ENCODE measurements around the gene MEDAG.

The MEDAG gene

DNA sequence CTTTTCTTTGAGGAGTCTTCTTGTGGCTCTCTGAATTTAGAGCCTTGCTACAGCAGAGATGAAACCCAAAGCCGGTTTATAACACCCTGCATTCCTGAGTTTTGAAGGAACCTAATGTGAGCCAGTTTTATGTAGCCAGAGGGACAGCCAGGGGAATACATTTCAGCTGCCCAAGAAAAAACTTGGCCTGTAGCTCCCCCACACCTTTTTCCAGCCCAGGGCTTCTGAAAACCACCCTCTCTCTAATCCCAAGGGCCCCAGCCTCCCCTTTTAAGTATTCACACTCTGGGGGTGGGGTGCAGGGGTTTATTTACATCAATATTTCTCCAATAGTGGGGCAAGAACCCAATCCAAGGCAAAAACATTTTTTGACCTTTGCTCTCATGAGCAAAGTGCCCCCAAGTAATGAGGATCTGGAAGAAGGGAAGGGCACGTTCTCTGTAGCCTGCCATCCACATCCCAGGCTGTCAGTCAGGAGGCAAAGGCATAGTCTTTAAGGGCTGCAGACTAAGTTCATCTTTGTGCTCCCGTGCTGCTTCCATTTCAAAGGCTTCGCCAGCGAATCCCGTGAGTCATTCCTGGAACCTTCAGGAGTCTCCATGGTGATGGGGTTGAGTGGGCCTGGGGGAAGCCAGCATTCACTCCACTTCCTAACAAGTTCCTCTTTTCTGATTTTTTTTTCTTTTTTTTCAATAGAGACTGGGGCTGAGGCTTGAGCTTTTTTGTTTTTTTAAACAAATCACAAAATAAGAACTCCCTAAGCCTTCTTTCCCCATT is 33.2 kb upstream of the MEDAG start:
- DNase-seq (ENCODE audit: low read depth in 2 of 2, low spot score in 1 of 2): no peak

DNA sequence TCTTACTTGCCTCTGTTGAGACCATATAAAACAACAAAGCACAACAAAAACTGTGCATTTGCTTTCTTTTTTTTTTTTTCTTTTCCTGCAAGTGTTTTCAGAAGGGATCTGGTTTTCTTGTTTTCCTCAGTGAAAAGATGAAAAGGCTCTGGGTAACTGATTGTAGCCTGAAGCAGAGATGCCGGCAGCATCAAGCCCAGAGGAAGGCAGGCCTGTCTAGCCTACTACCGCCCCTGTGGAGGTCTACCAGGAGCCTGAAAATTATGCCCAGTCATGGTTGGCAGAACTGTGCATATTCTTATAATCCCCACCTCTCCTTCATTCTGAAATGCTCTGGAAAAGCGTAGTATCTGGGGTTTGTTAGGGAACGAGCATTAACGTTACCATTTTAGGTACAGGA is 32.6 kb upstream of the MEDAG start:
- no peak for DNase-seq (ENCODE audit: low read depth in 2 of 2, low spot score in 1 of 2)

DNA sequence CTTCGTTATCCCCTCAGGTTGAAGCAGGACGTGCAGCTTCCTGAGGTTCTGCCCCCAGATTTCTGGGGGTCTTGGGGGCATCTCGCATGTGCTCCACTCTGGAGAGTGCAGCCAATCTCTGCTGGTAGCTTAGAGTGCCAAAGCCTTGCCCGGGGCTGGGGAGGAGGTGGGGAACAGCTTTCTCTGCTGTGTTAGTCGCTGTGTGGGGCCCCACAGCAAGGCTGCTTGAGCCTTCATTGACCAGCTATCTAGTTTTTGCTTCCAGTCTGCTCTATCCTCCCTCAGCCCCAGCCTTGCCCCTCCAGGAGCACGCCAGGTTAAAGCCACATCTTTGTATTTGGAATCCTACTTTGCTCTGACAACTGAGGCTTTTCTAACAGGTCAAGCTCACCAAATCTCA is 32.0 kb upstream of the MEDAG start:
- DNase-seq (ENCODE audit: low read depth in 2 of 2, low spot score in 1 of 2): no peak

DNA sequence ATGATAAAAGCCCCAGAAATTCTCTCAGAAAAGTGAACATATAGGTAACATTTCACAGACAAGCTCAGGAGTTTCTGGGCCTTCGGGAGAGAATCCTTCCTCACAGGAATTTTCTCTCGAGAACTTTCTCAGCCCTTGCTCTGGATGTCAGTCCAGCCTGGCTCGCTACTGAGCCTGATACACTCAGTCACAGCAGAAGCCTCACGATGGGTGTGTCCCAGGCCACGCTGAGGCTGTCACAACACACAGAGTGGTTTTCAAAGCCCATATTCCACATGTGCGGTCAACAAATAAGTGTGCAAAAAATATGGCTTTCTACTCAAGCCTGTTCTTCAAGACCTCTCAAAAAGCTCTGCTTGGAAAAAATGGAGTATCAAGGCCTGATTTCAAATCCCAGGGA is 31.5 kb upstream of the MEDAG start:
- no peak for DNase-seq (ENCODE audit: low read depth in 2 of 2, low spot score in 1 of 2)

DNA sequence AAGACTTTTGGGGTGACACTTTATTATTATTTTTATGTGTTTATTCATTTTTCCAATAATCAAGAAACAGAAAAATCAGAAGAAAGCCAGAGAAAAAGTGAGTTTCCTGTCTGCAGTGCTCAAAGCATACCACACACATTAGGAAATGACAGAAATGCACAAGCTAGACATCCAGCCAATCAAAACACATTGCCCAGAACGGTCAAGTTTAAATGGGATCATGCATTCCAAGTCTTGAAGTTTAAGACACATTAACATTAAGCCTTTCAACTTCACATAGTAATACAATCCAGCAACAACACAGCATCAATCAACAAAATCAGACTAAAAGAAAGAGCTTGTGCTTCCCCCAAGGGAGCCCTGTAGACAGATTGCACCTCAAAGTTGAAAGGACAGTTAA is 28.7 kb upstream of the MEDAG start:
- no peak for DNase-seq (ENCODE audit: low read depth in 2 of 2, low spot score in 1 of 2)

DNA sequence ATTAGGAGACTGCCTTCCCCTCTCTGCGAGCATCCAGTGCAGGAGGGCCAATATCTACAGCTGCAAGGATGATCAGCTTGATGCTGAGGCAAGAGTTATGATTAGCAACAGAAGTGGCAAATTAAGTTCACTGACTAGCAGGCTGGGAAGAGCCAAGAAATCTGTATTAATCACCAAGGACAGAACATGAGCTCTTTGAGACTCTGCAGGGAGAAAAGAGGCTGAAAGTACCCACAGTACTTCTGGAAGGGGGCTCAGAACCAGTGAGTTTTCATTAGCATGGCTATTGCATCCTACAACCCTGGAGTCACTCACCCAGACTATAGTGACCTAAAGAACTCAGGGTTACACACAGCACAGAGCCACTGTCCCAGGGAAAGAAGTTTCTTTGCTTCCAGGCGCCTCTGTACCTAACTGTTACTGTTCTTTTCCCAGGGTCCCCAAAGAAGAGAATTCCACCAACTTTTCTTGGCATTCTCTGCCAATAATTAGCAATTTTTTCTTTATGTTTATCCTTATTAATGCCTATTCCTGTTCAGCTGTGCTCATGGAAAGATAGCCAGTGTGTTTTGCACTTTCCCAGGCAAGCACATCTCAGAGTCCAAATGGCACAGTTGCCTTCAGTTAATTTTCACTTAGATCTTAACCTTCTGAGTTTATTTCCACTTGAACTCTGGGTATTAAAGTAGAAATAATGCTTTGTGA is 25.8 kb upstream of the MEDAG start:
- no peak for DNase-seq (ENCODE audit: low read depth in 2 of 2, low spot score in 1 of 2)

DNA sequence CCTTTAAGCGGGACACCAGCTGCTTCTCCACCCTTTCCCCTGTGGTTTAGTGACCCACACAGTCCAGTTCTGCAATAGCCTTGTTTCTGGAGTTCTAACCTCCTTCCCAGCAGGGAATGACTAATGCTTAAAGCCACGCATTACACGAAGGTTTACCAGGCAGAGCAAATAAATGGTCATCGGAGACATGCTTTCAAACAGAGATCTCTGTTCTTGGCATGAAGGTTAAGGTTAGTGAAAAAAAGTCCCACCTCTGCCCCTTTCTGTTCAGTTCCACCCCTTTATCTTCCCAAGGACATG is 25.3 kb upstream of the MEDAG start:
- DNase-seq (ENCODE audit: low read depth in 2 of 2, low spot score in 1 of 2): no peak

DNA sequence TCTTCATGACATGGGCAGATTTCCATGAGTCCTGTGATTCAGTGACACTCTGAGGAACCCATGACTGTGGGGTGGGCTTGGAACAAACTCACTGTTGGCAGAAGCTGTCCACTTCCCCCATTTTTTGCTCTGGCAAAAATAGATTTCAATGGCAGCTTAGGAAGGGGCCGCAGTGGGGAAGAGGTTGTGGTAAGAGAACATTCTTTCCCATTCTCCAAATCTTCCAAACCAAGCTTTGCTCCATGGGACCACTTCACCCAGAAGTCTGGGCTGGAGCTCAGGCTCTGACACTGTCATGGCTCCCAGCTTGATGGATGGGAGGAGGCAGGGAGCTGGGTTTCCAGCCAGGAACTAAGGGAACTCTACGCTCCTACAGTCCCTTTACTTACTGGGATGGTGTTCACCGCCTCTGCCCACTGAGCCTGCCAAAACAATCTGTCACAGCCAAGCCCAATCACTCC is 24.9 kb upstream of the MEDAG start:
- no peak for DNase-seq (ENCODE audit: low read depth in 2 of 2, low spot score in 1 of 2)

DNA sequence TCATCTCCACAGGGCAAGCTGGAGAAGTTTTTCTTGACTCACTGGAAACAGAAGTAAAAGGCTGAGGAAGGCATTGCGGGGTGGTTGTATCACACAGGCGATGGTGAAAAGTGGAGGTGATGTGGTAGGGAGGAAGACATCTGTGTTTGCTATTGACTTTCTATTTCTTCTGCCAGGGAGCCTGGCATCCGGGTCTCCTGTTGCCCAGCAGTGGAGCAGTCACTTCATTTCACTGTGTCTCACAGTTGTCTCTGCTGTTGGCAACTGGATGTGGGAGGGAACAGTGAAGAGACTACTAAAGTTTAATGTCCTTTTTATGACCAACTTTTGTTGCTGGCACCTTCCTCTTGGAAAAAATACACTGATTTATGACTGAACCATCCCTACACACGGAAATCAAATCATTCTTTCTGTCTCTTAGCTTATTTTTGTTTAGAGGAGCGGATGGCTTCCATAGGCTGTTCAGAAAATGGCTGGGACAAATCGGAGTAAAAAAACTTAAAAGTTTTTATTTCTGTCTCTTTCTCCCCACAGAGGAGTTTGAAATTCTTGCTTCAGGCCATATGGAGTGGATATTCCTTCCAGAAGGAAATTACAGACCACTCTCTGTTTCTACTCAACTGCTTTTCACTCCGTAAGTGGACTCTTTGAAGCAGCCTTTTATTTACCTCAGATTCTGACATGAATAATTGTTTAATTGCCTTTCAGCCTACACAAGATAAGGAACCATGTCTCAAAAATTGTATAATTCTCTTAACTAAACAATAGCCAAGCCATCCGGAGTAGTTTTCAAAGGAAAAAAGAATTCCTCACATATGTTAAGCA is 23.8 kb upstream of the MEDAG start:
- DNase-seq (ENCODE audit: low read depth in 2 of 2, low spot score in 1 of 2): no peak

DNA sequence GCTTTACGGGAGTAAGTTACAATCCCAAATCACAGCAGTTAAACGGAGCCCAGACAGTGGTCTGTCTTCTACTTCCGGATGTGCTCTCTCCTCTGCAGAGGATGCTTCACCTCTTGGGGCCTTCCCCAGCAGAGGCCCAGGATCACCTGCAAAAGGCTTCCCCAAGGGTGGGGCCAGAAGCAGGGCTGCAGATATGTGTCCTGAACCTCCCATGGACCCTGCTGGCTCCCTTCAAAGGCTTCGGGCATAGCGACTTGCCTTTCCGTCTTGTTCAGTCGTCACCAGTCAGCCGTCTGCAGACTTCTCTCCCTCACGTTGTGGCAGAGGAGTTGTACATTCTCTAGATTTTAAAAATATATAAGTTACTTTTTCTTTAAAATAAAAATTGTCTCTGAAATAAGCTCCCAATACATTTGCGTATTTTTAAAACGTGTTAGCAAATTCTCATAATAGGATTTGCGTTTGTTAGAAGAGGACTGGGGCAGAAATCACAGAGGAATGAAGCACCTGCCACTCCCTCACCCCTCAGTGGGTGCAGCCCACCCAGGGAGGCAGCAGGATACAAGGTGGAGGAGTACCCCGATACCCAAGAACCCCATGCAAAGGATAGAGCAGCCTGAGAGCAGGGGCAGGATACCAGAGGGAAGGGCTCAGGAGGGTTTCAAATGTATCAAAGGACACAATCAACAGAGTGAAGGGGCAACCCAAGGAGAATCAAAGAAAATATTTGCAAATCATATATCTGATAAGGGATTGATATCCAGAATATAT is 22.9 kb upstream of the MEDAG start:
- DNase-seq (ENCODE audit: low read depth in 2 of 2, low spot score in 1 of 2): no peak

DNA sequence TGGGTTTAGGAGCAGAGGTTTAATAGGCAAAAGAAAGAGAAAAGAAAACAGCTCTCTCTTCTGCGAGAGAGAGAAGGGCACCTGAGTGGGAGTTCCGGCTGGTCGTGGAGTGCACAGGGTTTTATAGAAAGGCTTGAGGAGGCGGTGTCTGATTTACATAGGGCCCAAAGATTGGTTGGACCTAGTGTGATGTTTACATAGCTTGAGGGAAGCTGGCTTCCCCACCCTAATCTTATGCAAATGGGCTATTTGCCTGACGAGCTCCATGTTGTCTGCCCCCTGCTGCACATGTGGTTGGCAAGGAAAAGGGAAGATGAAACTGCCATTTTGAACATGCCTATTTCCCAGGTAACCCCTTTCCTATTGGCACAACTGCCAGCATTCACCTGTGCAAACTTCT is 21.5 kb upstream of the MEDAG start:
- DNase-seq (ENCODE audit: low read depth in 2 of 2, low spot score in 1 of 2): no peak

DNA sequence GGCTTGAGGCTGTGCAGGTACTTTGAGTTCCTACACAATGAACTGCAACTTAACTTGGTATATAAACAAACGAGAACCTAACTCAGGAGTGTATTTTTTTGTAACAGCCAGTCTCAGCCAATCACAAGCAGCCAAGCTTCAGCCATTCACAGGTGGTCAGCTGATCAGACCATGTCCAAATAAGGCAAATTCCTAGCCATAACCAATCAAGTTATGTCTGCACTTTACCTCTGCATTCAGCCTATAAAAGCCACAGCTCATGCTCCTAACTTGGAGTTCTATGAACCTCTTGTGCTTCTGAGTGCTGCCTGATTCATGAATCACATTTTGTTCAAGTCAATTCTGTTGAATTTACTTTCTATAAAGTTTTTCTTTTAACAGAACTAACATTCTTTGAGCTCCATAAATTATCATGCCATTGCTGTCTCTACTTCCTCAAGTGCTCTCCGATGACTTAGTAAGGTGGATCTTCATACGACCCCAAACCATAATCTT is 16.8 kb upstream of the MEDAG start:
- no peak for DNase-seq (ENCODE audit: low read depth in 2 of 2, low spot score in 1 of 2)

DNA sequence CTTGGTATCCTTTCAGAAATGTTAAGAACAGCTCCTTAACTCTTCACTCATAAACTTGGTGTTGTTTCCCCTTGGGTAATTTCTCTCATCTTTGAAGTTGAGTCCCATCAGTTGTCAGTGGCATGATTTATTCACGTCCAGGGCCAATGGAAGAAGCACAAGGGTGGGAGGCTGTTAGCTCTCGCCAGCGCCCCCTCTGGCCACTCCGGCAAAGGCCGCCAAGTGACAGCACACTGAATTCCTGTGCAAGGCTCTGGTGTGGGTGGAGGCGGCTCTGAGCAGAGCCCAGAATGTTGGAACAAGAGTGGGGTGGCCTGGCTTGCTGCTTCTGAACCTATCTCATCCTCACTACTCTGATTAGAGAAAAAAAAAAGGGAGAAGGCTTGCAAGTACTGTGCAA is 13.1 kb upstream of the MEDAG start:
- DNase-seq (ENCODE audit: low read depth in 2 of 2, low spot score in 1 of 2): no peak

DNA sequence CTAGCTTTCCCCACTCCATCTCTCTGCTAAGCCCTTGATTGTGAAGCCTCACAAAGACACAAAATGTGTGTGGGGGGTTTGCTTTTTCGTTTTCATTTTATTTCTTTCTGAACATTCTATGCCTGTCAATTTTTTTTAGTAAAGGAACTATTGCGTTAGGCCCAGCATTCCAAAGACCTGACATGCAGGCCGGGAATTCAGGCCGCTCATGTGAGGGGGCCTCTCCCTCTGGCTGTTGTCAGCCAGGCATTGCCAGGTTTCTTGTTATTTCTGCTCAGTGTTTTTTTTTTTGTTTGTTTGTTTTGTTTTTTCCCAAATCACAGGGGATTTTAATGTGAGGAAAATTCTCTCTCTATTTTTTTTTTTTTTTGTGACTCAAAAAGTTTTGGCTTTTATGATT is 10.3 kb upstream of the MEDAG start:
- DNase-seq (ENCODE audit: low read depth in 2 of 2, low spot score in 1 of 2): no peak

DNA sequence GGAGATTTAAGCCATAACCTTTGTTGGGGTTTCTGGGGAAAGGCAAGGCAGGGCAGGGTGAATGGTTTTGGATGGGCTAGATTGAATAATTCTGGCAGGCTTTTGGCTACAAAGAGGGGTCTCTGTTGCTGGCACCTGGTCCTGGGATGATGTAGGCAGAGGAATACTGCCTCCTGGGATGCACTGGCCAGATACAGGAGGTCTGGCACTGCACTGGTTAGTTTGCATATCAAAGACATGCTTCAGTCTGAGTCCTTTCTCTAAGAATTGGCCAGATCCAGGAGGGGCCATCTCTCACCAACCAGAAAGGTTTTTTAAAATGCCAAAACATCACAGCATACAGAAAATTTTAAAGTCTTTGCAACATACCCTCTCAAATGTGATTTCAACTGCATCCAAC is 8.0 kb upstream of the MEDAG start:
- DNase-seq (ENCODE audit: low read depth in 2 of 2, low spot score in 1 of 2): no peak

DNA sequence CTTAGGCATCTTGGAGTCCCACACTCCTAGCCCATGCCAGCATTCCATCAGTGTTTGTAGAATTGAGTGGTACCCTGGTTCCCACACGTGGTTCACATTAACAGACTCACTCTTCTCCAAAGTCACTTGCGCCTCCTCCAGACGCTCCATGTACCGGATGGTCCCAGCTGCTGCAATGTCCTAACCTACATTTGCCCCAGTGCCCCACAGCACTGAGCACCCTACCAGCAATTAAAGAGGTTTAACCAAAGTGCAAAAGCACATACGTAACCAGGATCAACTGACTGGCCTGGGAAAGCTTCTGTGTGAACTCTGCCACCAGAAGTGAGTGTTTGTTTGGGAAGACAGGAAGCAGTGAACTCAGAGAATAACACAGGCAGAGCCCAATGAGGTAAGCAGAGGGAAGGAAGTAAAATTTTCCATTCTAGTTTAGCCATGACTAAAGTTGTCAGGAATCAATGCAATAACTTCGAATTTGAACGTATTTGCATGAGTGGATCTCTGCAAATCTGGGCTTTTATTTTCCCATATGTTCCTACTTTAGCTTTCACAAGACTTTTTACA is 7.3 kb upstream of the MEDAG start:
- DNase-seq (ENCODE audit: low read depth in 2 of 2, low spot score in 1 of 2): no peak

DNA sequence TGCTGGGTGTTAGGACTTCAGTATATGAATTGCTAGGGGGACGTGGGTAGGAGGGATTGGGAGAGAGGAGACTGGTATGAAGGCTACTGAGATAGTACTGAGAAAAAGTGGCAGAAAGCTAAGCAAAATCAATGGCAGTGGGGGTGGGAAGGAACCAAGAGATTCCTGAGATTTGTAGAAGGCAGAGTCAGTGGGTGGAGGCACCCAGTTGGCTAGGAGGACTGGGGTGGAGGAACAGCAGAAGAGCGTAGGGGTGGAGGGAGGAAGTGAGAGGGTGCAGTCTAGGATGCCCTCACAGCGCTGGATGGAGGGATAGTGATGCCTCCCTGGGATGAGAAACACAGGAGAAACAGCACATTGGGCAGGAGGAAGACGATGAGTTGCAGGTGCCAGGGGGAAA is 5.6 kb upstream of the MEDAG start:
- DNase-seq (ENCODE audit: low read depth in 2 of 2, low spot score in 1 of 2): no peak

DNA sequence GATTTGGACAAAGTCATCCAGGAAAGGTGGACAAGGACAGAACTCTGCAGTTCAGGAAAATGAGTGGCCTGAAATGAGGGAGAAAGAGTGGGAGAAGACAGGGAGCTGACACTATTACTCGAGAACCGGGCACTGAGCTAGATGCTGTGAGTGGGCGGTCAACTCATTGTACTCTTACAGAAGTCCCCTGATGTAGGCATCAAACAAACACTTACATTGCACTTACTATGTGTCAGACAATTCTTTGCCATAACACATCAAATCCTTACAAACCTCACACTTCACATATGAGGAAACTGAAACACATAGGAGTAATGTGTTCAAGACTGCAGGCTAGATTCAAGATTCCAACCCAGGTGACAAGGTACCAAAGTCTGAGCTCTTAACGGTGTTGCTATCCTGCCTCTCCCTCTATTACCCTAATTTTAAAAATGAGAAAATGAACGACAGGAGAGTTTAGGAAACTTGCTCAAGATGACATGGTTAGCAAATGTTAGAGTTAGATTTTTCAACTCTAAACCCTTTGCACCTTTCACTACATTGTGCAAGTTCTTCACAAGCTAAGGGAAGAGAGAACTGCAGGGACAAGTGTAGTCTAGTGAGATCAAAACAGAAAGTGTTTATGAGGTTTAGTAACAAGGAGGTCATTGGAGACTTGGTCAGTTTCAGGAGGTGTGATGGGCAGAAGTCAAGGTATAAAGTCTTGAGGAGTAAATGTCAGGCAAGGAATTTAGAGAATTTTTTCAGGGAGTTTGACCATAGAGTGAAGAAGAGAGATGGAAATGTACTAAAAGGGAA is 4.9 kb upstream of the MEDAG start:
- DNase-seq (ENCODE audit: low read depth in 2 of 2, low spot score in 1 of 2): no peak

DNA sequence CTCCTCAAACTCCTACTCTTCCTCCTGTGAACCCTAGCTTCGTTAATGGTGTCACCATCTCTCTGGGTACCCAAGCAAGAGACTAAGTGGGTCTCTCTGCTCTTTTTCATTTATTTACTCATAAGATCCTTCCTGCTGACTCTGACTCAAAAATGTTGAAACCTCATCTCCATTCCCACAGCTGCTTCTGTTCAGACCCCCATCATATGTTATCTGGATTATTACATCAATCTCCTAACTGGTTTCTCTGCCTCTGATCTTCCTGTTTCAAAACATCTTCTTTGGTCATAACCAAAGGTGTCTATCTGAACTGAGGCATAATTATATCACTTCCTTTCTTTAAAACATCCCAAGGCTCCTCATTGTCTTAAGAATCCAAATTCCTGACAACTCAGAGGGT is 2.0 kb upstream of the MEDAG start:
- no peak for DNase-seq (ENCODE audit: low read depth in 2 of 2, low spot score in 1 of 2)

DNA sequence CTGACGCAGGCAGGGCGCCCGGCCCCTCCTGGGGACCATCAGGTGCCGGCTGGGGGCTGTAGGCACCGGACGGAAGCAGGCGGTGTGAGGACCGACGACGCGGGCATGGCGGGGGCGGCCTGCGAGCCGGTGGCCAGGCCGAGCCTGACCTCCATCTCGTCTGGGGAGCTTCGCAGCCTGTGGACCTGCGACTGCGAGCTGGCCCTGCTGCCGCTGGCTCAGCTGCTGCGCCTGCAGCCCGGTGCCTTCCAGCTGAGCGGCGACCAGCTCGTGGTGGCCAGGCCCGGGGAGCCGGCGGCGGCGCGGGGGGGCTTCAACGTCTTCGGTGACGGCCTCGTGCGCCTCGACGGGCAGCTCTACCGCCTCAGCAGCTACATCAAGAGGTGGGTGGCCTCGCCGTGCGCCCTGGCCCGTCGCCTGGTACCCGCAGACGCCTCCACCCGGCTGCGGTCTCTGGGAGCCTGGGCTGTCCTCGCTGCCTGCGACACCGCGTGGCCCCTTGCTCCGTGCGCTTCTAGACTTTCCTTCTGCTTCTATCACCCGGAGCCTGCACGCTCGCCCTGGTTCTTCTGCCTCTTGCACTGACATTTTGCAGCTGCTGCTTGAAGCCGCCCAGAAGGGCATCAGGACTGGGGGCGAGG is 460 bp downstream of the MEDAG start:
- DNase-seq (ENCODE audit: low read depth in 2 of 2, low spot score in 1 of 2): no peak
